IPS-18a (cell line): ENCODE data around the gene ZSCAN22.

Experiments used
- H3K27ac ChIP-seq: one replicate; pipeline ENCODE4 v1.5.1; 2013; ENCODE audit warnings: low read length
- H3K27me3 ChIP-seq: one replicate; pipeline ENCODE4 v1.6.1; 2013; ENCODE audit warnings: mild to moderate bottlenecking, low read length; ENCODE audit not compliant: control insufficient read depth, insufficient read depth
- H3K36me3 ChIP-seq: one replicate; pipeline ENCODE4 v1.6.1; 2013; ENCODE audit warnings: low read depth, low read length; ENCODE audit not compliant: control insufficient read depth
- H3K4me1 ChIP-seq: one replicate; pipeline ENCODE4 v1.6.1; 2013; ENCODE audit warnings: low read depth, low read length; ENCODE audit not compliant: control insufficient read depth
- H3K4me3 ChIP-seq: one replicate; pipeline ENCODE4 v1.5.1; 2013; ENCODE audit warnings: low read length
- H3K9ac ChIP-seq: one replicate; pipeline ENCODE4 v1.6.1; 2013; ENCODE audit warnings: mild to moderate bottlenecking, low read length, moderate library complexity
- H3K9me3 ChIP-seq: one replicate; pipeline ENCODE4 v1.6.1; 2013; ENCODE audit warnings: low read depth, low read length; ENCODE audit not compliant: control insufficient read depth

The ZSCAN22 gene

DNA sequence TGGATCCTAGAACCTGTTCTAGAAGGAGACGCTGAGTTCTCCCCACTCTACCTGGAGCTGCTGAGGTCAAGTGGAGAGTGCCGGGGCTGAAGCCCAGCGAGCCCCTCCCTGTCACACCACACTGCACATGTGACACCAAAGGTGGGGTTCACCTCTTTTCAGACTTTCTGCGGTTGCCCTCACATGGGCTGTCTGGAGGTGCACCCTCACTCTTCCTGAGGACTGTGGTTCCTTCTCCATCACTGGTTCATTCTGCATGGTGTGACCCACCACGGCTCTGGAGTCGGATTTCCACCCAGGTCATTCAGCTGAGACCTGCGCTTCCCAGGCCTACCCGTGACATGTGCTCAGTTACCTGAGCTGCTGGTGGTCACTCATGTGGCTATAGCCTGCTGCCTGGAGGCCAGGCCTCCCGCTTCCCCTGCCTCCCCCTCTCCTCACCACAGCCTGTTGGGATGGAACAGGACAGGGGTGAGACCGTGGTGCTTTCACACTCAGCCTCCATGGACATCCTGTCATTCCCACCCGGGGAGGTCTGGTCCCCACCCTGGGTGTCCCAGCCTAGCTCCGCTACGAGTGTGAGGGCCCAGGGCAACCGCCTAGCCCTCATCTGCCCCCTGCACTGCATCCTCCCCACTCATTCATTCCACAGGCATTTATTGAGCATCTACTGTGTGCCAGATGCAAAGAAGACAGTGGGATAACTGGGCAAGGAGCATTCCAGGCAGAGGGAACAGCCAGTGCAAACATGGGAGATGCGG lies 27.1 kb downstream of the ZSCAN22 start:
- no peak overlapping the region for H3K27ac ChIP-seq
- H3K4me1 ChIP-seq: no peaks in the 10 kb centered on the region
- no peaks in the 10 kb centered on the region for H3K9me3 ChIP-seq
- H3K9ac ChIP-seq: no peak overlapping the region
- H3K36me3 ChIP-seq: no peaks in the 10 kb centered on the region
- H3K4me3 ChIP-seq: no peak overlapping the region
- no peaks in the 10 kb centered on the region for H3K27me3 ChIP-seq

DNA sequence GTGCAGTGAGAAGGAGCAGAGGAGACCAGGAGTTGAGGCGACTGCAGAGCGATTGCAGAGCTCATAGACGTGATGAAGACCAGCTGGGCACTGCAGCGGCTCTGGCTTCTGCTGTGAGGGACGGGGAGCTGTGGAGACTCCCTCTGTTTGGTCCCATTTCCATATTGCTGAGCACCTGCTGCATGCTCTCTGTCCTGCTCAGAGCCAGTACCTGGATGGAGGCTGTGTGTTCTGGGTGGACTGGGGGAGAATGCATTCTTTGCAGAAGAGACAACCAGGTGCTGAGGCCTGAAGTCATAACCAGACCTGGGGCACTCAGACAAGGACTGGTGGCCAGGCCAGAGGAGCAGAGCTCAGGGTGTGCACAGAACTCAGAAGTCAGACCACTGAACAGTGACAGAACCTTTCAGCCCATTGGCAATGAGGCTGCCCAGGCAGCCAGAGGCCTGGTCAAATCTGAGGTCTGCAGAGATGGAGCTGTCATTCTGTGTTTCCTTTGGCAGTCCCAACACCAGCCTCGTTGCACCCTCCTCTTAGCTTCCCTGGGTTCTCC lies 27.8 kb downstream of the ZSCAN22 start:
- Histone ChIP-seq H3K4me3 (no peak overlapping the region), H3K27ac (no peak overlapping the region), H3K4me1 (no peaks in the 10 kb centered on the region), H3K9ac (no peak overlapping the region), H3K9me3 (no peaks in the 10 kb centered on the region), H3K27me3 (no peaks in the 10 kb centered on the region), H3K36me3 (no peaks in the 10 kb centered on the region)

DNA sequence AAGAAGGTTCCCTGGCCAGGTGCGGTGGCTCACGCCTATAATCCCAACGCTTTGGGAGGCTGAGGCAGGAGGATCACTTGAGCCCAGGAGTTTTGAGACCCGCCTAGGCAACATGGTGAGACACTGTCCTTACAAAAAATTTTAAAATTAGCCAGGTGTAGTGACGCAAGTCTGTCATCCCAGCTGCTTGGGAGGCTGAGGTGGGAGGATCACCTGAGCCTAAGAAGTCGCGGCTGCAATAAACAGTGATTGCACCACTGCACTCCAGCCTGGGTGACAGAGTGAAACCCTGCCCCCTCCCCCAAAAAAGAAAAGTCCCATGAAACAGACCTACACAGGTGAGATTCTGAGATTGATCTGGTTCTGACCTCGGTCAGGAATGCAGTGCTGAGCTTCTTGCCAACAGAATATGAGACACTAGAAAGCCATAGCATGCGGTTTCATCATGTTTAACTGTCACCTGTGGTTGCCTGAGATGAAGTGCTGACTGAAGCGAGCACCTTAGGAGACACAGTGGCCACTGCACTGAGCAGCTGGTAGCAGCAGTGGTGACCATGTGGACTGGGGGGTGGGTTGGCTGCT lies 28.5 kb downstream of the ZSCAN22 start:
- no peaks in the 10 kb centered on the region for H3K9me3 ChIP-seq
- no peaks in the 10 kb centered on the region for H3K4me1 ChIP-seq
- no peak overlapping the region for H3K4me3 ChIP-seq
- H3K9ac ChIP-seq: no peak overlapping the region
- H3K36me3 ChIP-seq: no peaks in the 10 kb centered on the region
- no peak overlapping the region for H3K27ac ChIP-seq
- no peaks in the 10 kb centered on the region for H3K27me3 ChIP-seq

DNA sequence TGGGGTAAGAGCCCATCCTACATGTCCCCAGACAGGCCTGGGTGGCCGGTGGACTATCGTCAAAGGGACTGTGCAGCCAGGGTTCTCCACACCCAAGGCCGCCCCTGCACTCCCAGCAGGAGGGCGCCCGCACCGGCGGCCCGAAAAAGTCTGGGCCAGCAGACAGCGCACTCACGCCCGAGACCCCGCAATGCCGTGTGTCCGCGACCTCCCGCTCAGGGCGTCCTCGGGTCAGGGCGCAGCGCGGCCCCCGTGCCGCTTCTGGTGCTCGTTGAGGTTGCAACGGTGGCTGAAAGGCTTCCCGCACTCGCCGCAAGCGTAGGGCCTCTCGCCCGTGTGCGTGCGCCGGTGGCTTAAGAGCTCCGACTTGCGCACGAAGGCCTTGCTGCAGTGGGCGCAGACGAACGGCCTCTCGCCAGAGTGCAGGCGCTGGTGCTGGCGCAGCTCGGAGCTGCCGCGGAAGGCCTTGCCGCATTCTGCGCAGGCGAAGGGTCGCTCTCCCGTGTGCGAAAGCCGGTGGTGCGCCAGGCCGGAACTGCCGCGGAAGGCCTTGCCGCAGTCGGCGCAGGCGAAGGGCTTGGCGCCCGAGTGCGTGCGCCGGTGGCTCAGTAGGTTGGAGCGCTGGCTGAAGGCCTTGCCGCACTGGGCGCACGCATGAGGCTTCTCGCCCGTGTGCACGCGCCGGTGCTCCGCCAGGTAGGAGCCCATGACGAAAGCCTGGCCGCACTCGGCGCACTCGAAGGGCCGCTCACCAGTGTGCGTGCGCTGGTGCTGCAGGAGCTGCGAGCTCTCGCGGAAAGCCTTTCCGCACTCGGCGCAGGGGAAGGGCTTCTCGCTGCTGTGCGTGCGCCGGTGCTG lies 29.3 kb downstream of the ZSCAN22 start:
- no peaks in the 10 kb centered on the region for H3K36me3 ChIP-seq
- no peak overlapping the region for H3K27ac ChIP-seq
- no peaks in the 10 kb centered on the region for H3K9me3 ChIP-seq
- H3K4me1 ChIP-seq: peaks cover under 1% of the 10 kb centered on the region
- H3K27me3 ChIP-seq: no peaks in the 10 kb centered on the region
- H3K4me3 ChIP-seq: no peak overlapping the region
- no peak overlapping the region for H3K9ac ChIP-seq

DNA sequence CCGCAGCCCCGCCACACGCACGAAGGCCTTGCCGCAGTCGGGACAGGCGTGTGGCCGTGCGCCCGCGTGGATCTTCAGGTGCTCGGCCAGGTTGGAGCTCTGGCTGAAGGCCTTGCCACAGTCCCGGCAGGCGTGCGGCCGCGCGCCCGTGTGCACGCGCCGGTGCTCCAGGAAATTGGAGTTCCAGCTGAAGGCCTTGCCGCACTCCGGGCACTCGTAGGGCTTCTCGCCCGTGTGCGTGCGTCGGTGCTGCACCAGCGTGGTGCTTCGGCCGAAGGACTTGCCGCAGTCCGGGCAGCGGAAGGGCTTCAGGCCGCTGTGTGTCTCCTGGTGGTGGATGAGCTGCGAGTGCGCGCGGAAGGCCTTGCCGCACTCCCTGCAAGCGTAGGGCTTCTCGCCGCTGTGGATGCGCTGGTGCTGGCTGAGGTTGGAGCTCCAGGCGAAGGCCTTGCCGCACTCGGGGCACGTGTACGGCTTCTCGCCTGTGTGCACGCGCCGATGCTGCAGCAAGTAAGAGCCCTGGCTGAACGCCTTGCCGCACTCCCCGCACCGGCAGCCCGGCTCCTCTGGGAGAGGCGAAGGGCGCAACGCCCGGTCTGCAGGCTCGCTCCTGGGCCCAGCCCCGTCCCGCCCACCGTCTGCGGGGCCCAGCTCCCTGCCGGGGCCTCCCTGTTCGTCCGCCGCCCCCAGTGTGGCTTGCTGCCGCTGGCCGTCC lies 30.1 kb downstream of the ZSCAN22 start:
- Histone ChIP-seq H3K27me3 (no peaks in the 10 kb centered on the region), H3K9ac (no peak overlapping the region), H3K4me3 (no peak overlapping the region), H3K9me3 (no peaks in the 10 kb centered on the region), H3K36me3 (no peaks in the 10 kb centered on the region), H3K4me1 (peaks cover 7% of the 10 kb centered on the region), H3K27ac (no peak overlapping the region)

DNA sequence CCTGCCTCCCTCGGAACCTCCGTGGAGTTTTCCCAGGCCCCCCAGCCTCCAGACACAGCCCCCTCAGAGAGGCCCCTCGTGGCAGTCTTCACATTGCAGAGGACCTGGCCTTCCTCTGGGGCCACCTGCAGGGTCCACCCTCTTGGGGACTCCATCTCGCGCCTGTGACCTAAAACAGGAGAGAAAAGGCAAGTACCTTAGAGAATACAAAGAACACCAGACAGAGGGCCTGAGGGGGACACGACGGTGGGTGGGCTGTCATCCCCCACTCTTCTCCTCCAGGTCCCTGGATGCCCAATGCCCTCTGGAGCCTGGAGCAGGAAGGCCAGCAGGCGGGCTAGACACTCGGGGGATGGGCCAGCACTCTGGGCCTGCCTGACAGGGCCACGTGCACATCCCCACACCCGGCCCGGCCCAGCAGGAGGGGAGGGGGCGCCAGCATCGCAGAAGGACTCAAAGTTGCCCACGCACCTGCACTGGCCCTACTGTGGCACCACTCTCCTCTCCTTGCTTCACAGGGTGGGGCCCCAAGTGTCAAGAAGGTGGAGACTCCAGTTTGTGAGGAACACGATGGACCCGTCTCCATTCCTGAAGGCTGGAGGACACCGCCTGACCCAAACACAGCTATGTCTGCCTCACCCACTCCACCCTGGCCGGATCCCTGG lies 30.8 kb downstream of the ZSCAN22 start:
- peaks cover 7% of the 10 kb centered on the region for H3K4me1 ChIP-seq
- no peak overlapping the region for H3K27ac ChIP-seq
- H3K27me3 ChIP-seq: no peaks in the 10 kb centered on the region
- no peak overlapping the region for H3K9ac ChIP-seq
- H3K36me3 ChIP-seq: no peaks in the 10 kb centered on the region
- no peaks in the 10 kb centered on the region for H3K9me3 ChIP-seq
- no peak overlapping the region for H3K4me3 ChIP-seq

DNA sequence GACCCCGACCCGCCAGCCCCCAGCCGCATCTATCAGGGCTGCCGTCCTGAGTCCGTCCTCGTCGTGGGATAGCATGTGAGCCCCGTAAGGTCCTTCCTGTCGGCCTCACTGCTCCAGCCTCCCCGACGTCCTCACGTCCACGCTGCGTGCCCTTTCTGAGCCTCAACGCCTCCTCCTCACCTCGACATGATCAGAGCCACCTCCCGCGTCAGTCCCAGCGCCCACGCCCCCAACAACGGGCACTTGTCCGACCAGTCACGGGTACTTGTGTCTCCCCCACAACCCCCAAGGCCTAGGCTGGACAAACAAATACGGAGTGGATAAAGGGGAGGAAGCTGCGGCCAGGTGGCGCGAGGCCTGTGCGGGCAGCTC lies 35.1 kb downstream of the ZSCAN22 start:
- peaks cover 7% of the 10 kb centered on the region for H3K4me1 ChIP-seq
- peak overlapping the region; percentile 97 for H3K27ac ChIP-seq
- H3K36me3 ChIP-seq: no peaks in the 10 kb centered on the region
- H3K27me3 ChIP-seq: no peaks in the 10 kb centered on the region
- peak overlapping the region; percentile 97 for H3K9ac ChIP-seq
- no peaks in the 10 kb centered on the region for H3K9me3 ChIP-seq
- H3K4me3 ChIP-seq: peak overlapping the region; percentile 99

DNA sequence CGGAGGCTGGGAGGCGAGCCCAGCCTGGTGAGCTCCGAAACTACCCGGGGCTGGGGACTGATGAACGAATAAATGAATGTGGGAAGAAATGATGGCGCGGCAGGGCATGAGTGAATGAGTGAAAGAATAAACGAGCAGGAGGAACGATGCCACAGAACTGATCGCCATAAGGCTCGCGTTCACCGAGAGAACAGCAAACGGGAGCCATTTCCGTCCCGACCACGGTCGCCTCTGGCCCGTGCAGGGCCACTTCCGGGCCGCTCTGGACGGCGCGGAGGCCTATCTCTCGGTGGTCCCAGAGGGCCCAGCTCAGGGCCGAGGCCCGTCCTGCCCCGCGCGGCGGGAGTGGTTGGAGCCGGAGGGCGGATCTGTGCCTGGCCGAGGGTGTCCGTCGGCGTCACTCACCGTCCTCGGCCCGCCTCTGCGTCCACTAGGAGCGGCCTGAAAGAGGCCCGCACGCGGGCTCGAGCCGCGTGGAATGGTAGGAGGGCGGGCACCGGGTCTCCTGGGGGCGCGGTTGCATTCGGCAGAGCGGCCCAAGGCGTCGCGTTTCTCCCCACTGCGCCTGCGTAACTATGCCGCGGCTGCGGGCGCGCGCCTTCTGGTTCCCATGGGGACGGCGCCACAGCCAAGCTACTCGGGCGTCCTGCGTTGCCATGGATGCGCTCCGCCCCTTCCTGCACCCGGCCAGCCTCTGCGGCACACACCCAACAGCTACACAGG lies 35.6 kb downstream of the ZSCAN22 start, which contains the start of gene ZNF497:
Gene ZNF497, minus strand, starts transcription at position 480 of the 723 bp plus-strand sequence. CDS start 5,116 bp downstream, outside the sequence.
- H3K36me3 ChIP-seq: no peaks in the 10 kb centered on the region
- H3K9ac ChIP-seq: peak within 1 kb of the TSS; percentile 97
- peak within 1 kb of the TSS; percentile 99 for H3K4me3 ChIP-seq
- no peaks in the 10 kb centered on the region for H3K9me3 ChIP-seq
- H3K27me3 ChIP-seq: no peaks in the 10 kb centered on the region
- peaks cover 7% of the 10 kb centered on the region for H3K4me1 ChIP-seq
- peak within 1 kb of the TSS; percentile 97 for H3K27ac ChIP-seq

DNA sequence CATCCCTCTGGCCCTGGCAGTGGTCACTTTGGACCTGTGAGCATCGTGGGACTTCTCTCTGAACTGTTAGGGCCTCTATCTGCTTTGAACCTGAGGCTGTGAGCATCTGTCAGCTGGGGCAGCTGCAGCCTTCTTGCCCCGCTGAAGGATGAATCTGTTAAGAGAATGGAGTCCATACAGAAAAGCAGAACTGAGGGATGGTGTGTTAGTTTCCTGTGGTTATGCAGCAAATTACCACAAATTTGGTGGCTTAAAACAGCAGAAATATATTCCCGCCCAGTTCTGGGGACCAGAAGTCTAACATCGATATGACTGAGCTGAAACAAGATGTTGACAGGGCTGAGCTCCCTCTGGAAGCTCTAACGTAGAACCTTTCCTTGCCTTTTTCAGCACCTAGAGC lies 37.4 kb downstream of the ZSCAN22 start:
- H3K9me3 ChIP-seq: no peaks in the 10 kb centered on the region
- H3K27ac ChIP-seq: no peak overlapping the region
- H3K27me3 ChIP-seq: no peaks in the 10 kb centered on the region
- no peaks in the 10 kb centered on the region for H3K36me3 ChIP-seq
- H3K4me1 ChIP-seq: peaks cover 7% of the 10 kb centered on the region
- no peak overlapping the region for H3K9ac ChIP-seq
- H3K4me3 ChIP-seq: no peak overlapping the region
